ENCODE data around the gene ZNF417. TPM values are rescaled to one million over a fixed set of nuclear protein-coding genes. Genes with fewer than 3 reads are reported as not detected.
"Not testable (repeated sequence)": the region's sequence is repeated elsewhere in the genome, so short reads cannot be mapped to it uniquely, and the experiment has no call there.

ZNF417 gene
- total RNA-seq = 10 to 100 TPM; 15.0 to 15.3 TPM

DNA sequence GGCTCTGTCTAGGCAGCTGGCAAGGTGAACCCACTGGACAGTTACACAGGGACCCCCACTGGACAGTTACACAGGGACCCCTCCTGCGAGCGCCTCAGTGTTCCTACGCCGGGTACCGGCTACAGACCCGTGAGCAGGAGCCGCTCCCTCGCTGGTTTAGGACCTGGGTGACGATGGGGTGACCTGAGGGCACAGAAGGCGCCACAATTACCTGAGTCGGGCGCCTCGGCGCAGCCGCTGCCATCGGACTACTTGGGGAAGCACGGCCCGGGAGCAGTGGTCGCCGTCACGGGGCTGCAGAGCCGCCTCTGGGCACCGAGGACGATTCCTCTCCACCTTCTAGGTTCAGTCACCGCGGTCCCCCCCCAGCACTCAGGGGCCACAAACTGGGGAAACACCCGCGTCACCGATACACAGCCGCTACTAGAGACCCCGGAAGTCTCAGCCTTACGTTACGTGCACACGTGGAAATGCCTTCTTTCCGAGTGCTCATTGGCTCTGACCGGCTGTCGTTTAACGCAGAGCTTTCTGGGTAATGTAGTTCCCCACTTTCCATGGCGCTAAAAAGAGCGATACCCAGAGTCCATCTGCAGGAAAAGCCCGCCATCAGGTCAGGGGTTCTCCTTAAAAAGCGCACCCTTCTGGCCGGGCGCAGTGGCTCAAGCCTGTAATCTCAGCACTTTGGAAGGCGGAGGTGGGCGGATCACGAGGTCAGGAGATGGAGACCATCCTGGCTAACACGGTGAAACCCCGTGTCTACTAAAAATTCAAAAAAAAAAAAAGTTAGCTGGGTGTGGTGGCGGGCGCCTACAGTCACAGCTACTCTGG lies at the start of gene ZNF417:
Gene ZNF417 (minus strand): TSS at position 425 of the 828 bp plus-strand sequence. CDS start 181 bp downstream, at position 244.
- CTCF ChIA-PET = interaction anchor here (1.1 kb wide), 1 partner anchor 30 kb away, joined by 3 read pairs; no protein-coding TSS in a partner anchor
- POLR2A ChIA-PET = interaction anchor here (0.6 kb wide), 3 partner anchors 86 to 436 kb away, joined by 3 to 4 read pairs (median 3); partner anchors contain the start of gene ZNF606

GRCh38 chr19:57964761-57965160 lies 48.4 kb upstream of the ZNF417 start:
- ChIA-PET CTCF (no interaction called here), POLR2A (interaction anchor here (0.6 kb wide), 1 partner anchor 17 kb away, joined by 4 read pairs; no protein-coding TSS in a partner anchor)

GRCh38 chr19:57961785-57962184 lies 45.4 kb upstream of the ZNF417 start:
- ChIA-PET POLR2A (no interaction called here), CTCF (no interaction called here)

DNA sequence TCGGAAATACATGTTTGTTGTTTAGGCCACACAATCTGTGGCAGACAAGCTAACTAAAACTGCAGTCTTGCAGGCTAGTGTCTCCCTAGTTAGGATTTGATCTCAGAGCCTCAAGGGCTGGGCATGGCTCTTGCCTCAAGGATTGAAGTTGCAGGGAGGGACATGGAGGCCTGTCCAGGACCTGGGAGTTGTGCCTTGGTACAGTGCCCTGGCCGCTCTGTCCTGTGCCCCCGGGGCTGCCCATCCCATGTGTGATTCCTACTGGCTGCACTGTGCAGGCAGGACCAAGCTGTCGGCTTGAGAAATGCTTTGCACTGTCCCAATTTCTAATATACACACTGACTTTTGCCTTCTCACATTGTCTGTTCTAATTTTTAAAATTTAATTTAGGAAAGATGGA lies 38.6 kb upstream of the ZNF417 start:
- CTCF ChIA-PET = no interaction called here

DNA sequence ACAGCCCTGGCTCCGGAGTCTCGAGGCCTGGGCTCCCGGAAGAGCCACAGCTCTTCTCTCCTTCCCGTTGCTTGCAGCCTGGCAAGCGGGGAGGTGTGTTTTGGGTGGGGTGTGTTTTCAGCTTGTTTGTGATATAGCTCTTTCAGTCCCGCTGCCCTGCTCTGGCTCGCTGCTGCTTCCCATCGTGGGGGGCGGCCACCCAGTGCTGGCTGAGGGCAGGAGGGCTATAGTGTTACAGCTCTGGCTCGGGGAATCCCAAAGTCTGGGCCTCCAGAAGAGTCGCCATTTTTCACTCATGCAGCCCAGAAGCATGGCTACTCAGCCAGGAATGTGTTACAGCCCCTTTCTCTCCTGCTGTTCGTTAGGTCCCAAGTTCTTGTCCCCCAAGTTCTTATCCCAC lies 33.3 kb upstream of the ZNF417 start:
- ChIA-PET CTCF (no interaction called here), POLR2A (interaction anchor here (0.6 kb wide), 1 partner anchor 135 kb away, joined by 3 read pairs; no protein-coding TSS in a partner anchor)

More for the DNA sequence above, 38.6 kb upstream of the ZNF417 start:
- POLR2A ChIA-PET = no interaction called here

DNA sequence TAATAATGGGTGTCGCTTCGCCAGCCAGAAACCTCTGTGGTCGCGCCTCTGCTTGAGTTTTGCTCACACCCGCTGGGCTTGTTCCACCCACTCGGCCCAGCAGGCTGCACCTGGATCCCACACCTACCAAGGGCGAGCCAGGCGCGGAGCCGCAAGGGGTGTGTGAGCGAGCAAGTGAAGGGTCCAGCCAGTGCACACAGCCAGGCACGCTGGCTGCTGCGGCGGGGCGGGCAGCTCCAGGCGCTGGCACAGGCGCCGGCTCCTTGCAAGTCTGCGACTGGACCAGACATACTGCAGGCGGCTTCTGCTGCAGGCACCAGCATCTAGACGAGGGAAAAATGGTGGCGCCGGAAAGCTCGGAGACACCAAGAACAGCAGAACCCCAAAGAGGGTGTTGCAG lies 32.9 kb upstream of the ZNF417 start:
- ChIA-PET CTCF (no interaction called here), POLR2A (no interaction called here)

DNA sequence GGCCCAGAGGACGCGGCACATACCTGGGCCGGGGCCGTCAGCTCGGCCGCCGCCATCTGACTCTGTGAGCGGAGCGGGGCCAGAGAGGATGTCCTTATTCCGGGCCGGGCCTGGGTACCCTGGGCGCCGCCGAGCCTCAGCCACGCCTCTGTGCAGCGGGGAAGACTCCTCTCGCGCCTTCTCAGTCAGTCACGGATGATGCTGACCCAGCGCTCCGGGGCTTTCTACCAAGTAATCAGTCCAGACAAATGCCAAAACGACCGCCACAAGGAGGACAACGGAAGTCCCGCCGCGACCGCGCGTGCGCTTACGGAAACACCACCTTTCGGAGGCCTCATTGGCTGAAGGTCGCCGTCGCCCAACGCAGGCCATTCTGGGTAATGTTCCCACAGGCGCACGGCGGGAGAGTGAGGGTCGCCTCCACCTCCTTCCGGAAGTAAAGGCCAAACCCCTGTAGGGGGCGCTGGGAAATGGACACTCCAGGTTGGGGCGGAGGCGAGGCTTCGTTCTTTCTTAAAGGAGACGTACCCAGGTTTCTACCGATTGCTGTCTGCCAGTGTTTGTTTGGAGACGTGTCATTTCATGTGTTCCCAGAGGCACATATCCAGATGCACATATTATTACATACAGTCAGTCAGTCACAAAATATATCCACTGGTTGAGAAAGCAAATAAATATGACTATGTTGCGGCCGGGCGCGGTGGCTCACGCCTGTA lies 31.2 kb upstream of the ZNF417 start, which contains the start of gene ZNF256:
Gene ZNF256 (minus strand): TSS at position 288 of the 716 bp plus-strand sequence. CDS start 232 bp downstream, at position 56.
- POLR2A ChIA-PET = interaction anchor here (0.7 kb wide), 1 partner anchor 17 kb away, joined by 4 read pairs; no protein-coding TSS in a partner anchor
- CTCF ChIA-PET = interaction anchor here (0.6 kb wide), 1 partner anchor 12 kb away, joined by 3 read pairs; no protein-coding TSS in a partner anchor

DNA sequence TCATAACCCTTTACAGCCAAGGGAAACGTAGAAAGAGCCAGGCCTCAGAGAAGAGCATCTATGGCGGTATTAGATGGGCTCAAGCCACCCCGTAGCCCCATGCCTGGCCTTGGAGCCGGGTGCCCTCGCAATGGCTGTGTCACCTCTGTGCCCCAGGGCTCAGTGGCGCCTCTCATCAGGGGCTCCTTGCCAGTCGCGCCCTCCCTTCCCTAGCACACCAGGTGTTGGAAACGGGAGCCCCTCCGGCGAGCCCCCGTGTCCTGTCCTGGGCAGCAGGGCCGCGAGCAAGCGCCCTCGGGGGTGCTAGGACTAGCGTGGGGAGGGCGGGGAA lies 30.7 kb upstream of the ZNF417 start:
- ChIA-PET POLR2A (no interaction called here), CTCF (no interaction called here)

GRCh38 chr19:57946316-57946715 lies 29.9 kb upstream of the ZNF417 start:
- POLR2A ChIA-PET = no interaction called here
- CTCF ChIA-PET = no interaction called here

GRCh38 chr19:57941593-57941992 lies 25.2 kb upstream of the ZNF417 start:
- ChIA-PET CTCF (no interaction called here), POLR2A (no interaction called here)

DNA sequence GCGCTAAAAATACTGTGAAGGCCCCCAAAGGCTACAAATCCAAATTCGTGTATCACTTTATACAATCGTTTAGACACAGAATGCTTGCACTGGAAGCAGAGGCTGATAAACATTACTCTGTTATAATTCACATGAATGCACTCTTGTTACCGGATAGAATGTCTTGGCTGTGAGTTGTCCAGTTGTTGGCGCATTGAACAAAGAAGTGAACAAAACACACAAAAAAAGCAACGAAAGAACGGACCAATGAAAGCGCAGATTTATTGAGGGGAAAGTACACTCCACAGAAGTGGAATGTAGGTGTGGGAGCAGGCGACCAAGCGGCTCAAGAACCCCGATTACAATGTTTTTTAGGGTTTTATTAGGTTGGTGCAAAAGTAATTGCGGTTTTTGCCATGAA lies 19.3 kb upstream of the ZNF417 start:
- POLR2A ChIA-PET = interaction anchor here (0.6 kb wide), 1 partner anchor 193 kb away, joined by 3 read pairs; no protein-coding TSS in a partner anchor
- CTCF ChIA-PET = interaction anchor here (0.6 kb wide), 2 partner anchors 13 to 155 kb away, joined by 3 read pairs; no protein-coding TSS in a partner anchor

DNA sequence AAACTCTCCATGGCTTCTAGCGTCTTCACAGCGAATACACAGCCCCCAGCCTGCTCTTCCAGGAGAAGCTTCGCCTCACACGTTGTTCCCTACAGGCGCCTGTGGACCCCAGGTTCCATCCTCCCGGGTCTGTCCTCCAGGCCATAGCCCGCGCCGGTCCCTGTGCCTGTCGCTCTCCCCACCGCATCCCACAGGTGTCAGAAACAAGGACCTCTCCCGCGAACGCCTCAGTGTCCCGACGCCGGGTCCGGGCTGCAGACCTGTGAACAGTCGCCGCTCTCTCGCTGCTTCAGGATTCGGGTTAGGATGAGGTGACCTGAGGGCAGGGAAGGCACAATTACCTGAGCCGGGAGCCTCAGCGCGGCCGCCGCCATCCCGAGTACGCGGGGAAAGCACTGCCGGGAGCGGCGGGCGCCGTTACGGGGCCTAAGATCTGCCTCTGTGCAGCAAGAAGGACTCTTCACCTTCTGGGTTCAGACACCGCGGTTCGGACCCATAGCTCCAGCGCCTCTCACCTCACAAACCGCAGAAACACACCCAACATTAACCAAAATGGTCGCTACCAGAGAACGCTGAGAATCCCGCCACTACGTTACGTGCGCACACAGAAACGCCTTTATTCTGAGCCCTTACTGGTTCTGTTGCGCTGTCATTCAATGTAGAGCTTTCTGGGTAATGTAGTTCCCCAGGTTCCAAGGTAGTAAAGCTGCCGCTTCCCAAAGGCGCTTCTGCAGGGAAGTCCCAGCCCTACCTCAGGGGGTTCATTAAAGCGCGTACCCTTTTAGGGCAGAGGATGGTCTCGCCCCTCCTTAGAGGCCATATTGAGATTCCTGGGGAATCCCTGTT lies 18.7 kb upstream of the ZNF417 start, which contains the start of gene ZNF418:
Gene ZNF418 (minus strand): TSS at position 583 of the 846 bp plus-strand sequence. CDS start 1,580 bp downstream, outside the sequence.
- ChIA-PET CTCF (interaction anchor here (0.6 kb wide), 2 partner anchors 13 to 156 kb away, joined by 3 read pairs; no protein-coding TSS in a partner anchor), POLR2A (interaction anchor here (0.6 kb wide), 1 partner anchor 192 kb away, joined by 3 read pairs; no protein-coding TSS in a partner anchor)

DNA sequence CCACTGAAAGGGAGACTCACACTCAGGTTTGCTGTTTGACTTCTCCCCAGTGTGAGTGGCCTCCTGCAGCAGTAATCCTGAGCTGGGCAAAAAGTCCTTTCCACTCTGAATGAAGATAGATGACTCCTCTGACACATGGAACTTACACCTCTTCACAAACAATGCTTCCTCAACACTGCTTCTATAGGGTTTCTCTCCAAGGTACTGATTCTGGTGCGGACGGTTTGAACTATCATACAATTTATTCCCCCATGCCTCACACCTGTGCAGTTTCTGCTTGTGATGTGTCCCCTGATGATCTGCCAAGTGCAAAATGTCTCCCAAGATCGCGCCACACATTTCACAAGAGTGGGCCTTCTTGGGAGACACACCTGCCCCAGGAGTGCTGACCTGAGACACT lies 11.2 kb upstream of the ZNF417 start:
- POLR2A ChIA-PET = no interaction called here
- CTCF ChIA-PET = no interaction called here

DNA sequence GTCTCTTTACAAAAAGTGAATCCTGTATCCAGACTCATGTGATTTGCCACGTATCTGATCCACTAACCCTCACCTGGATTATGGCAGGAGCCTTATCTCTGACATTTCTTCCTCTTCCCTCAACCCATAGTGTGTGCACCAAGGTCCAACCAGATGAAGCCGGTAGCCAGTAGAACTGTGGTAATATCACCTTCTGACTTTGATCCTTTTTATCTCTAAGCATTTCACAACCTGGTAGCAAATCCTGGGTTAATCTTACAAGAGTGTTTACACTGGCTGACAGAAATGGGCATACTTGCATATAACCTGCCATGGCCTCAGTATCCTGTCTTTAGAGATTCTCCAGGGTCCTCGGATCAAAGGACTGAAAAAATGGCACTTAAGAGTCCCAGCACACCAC lies 1.9 kb downstream of the ZNF417 start:
- ChIA-PET POLR2A (no interaction called here), CTCF (no interaction called here)

DNA sequence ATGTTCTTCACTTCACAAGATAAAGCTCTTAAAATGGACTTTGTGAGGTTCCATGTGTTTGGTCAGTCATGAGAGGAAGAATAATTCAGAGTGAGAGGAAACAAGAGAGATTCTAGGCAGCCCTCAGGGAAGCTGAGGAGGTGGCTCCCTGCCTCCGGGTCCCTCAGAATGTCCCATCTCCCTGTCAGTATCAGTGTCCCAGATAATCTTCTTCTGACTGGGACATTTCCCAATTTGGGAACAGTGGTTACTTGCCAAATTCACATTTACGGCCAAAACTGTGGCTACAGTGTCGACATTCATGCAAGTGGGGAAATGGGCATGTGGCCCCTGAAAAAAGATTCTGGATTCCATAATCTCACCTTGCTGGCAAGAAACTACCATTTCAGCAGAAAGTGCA lies 9.0 kb downstream of the ZNF417 start:
- CTCF ChIA-PET = interaction anchor here (0.7 kb wide), 1 partner anchor 302 kb away, joined by 5 read pairs; no protein-coding TSS in a partner anchor
- POLR2A ChIA-PET = interaction anchor here (0.6 kb wide), 1 partner anchor 10 kb away, joined by 3 read pairs; no protein-coding TSS in a partner anchor

DNA sequence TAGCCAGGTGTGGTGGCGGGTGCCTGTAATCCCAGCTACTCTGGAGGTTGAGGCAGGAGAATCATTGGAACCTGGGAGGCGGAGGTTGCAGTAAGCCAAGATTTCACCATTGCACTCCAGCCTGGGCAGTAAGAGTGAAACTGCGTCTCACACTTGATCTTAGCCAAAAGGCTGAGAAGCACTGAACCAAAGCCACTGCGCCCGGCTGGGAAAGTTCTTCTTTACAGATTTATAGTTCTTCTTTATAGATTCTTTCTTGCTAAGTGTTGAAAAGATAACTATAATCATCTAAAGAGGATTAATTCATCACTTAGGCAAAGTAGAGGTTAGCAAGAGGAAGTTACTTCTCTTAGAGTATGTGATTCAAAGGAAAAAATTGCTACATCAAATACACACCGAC lies 11.1 kb downstream of the ZNF417 start:
- ChIA-PET CTCF (no interaction called here), POLR2A (no interaction called here)

- ChIA-PET CTCF (no interaction called here), POLR2A (no interaction called here)
These were observed 12.7 kb downstream of the ZNF417 start for GRCh38 chr19:57903618-57904184.

GRCh38 chr19:57900311-57900710 lies 16.1 kb downstream of the ZNF417 start:
- ChIA-PET POLR2A (no interaction called here), CTCF (interaction anchor here (0.6 kb wide), 1 partner anchor 10 kb away, joined by 3 read pairs; no protein-coding TSS in a partner anchor)

GRCh38 chr19:57890706-57891105 lies 25.7 kb downstream of the ZNF417 start:
- CTCF ChIA-PET, POLR2A ChIA-PET: not testable (repeated sequence)
